Heart left ventricle (tissue), 16 donors: ENCODE results near the gene SETBP1. TPM values are rescaled to one million over a fixed set of nuclear protein-coding genes. Genes with fewer than 3 reads are reported as not detected.

Source experiments
- ATAC-seq, 4 donors: fragments of 200-7000 bp; cut with Tn5 transposase; one replicate each; pipeline ENCODE4 v1.9.1; 2020 to 2022; ENCODE audit warnings: moderate library complexity in 4 of 4, mild to moderate bottlenecking in 3 of 4, moderate number of reproducible peaks in 1 of 4
- DNase-seq, 5 donors: peaks; one replicate each; pipeline ENCODE4 v3.0.0-alpha.2; 2020
- H3K27ac ChIP-seq, 12 donors: fragments of 200-600 bp; sonication (generic) in 4 of 12; one replicate each; pipeline versions ENCODE4 v1.5.0 to v1.8.0; 2016 to 2022; ENCODE audit warnings: mild to moderate bottlenecking in 2 of 12
- H3K27me3 ChIP-seq, 9 donors: fragments of 200-600 bp; sonication (generic) in 2 of 9; one replicate each; pipeline versions ENCODE4 v1.5.1 to v1.8.0; 2016 to 2022; ENCODE audit warnings: mild to moderate bottlenecking in 3 of 9
- H3K36me3 ChIP-seq, 9 donors: fragments of 200-600 bp; sonication (generic) in 2 of 9; one replicate each; pipeline versions ENCODE4 v1.5.0 to v1.8.0; 2018 to 2022; ENCODE audit warnings: mild to moderate bottlenecking in 2 of 9
- H3K4me1 ChIP-seq, 12 donors: fragments of 200-600 bp; sonication (generic) in 4 of 12; one replicate each; pipeline versions ENCODE4 v1.5.0 to v1.8.0; 2016 to 2022; ENCODE audit warnings: mild to moderate bottlenecking in 3 of 12
- H3K4me3 ChIP-seq, 12 donors: fragments of 200-600 bp; sonication (generic) in 4 of 12; one replicate each; pipeline versions ENCODE4 v1.5.0 to v1.8.0; 2017 to 2022; ENCODE audit warnings: mild to moderate bottlenecking in 9 of 12, moderate library complexity in 4 of 12
- H3K9me3 ChIP-seq, 12 donors: fragments of 200-600 bp; sonication (generic) in 4 of 12; one replicate each; pipeline versions ENCODE4 v1.5.0 to v1.8.0; 2016 to 2022; ENCODE audit warnings: mild to moderate bottlenecking in 1 of 12
- CTCF ChIP-seq, 12 donors: fragments of 200-600 bp; sonication (generic) in 4 of 12; IDR thresholded peaks; one replicate each; pipeline versions ENCODE4 v1.5.0 to v1.8.0; 2018 to 2022; ENCODE audit warnings: antibody characterized with exemption in 12 of 12, mild to moderate bottlenecking in 5 of 12
- POLR2A ChIP-seq, 2 donors: fragments of 450-650 bp; IDR thresholded peaks; one replicate each; pipeline ENCODE4 v1.6.1; 2017; ENCODE audit warnings: antibody characterized with exemption in 2 of 2, mild to moderate bottlenecking in 2 of 2, moderate library complexity in 2 of 2
- WGBS, 4 donors: extraction: QIAGEN DNeasy Blood & Tissue Kit in 2 of 4; methylation state at CpG; one replicate each; pipeline versions ENCODE4 v1.1.5 to v1.1.7; 2013 to 2018; 5-methylcytosine and 5-hydroxymethylcytosine counted together
- intact Hi-C, 10 donors: fragments of 100-400 bp; cut with DNase I; formaldehyde crosslinking; loops; one replicate each; pipeline versions ENCODE4 v1.11.1 to v1.14.2; 2022
- polyA plus RNA-seq, 2 donors: library from polyadenylated mRNA; stranded (reverse); fragments of 200-250 nt; gene quantifications; one replicate each; pipeline ENCODE4 v1.2.3, GENCODE V29; 2013
- total RNA-seq, 9 donors: library from RNA; depleted of rRNA in 2 of 9; stranded (reverse); fragments of >200 nt in 2 of 9; fragmentation: NEBNext Ultra II Directional in 3 of 9; extraction: Animal tissue kit (Norgen Biotek cat#: 25700) in 3 of 9; gene quantifications; one replicate each; pipeline versions ENCODE4 v1.1.0 to v1.2.4, GENCODE V29; 2016 to 2023
- donor health status: ischemic (EF 13 %, LVEDD 7.1; RV severe dilation, severe dysfunction).
- donor health status: healthy with polysubstance abuse.
- donor health status: DM: no; HTN: yes; CAD: no.
- donor health status: DM: no; HTN: no; CAD: no.
- donor health status: ischemic (EF 25% LVEDD 6.9; RV normal size, moderate dysfunction).
- donor health status: ischemic (EF 25% LVEDD 5.7; RV mildly dilated, moderate dysfunction).
- donor health status: healthy.
- donor health status: DM: yes; HTN: yes; CAD: no.
- donor health status: ischemic (EF 35%, LVEDD 5.7; RV mildly dilated, moderate dysfunction).
- donor health status: nonischemic (EF 11% LVEDD 7.7; RV severe dilation, severe dysfunction).
- donor health status: DM: yes; HTN: yes; CAD: no.
- donor health status: PGD.
- donor health status: ischemic (EF 29% LVEDD 5.4; RV normal size, mild dysfunction).
- donor health status: nonischemic (EF 23%, LVEDD 6.1; RV moderate dilation, normal function).

The SETBP1 gene
- total and polyA plus RNA-seq, 11 donors = 1.2 to 10.6 (median 5.5) TPM

GRCh38 chr18:44936485-44936884 lies 255.8 kb downstream of the SETBP1 start:
- peak in 1 of 5 donors; percentile 31 for DNase-seq
- intact Hi-C loops = no loop called here

GRCh38 chr18:44937960-44938719 lies 257.5 kb downstream of the SETBP1 start:
- peak overlapping the region in 3 of 12 donors; percentile 6 to 23 (median 7) for H3K4me3 ChIP-seq
- no peaks in the 10 kb centered on the region for H3K36me3 ChIP-seq
- peaks cover 0 to 19% (median 8%) of the 10 kb centered on the region in 12 donors for H3K4me1 ChIP-seq
- H3K9me3 ChIP-seq = peaks cover 0 to 13% (median 0%) of the 10 kb centered on the region in 12 donors
- TF ChIP-seq POLR2A (IDR thresholded peaks at IDR 0.05) = no peak
- no peak for TF ChIP-seq CTCF (IDR thresholded peaks at IDR 0.05)
- H3K27me3 ChIP-seq = no peaks in the 10 kb centered on the region
- ATAC-seq (peak in 3 of 4 donors; percentile 33 to 55 (median 39)), DNase-seq (no peak)
- intact Hi-C loops = no loop called here
- H3K27ac ChIP-seq = no peak overlapping the region
- 16 to 22% (median 19%) methylated on average over 12 of the region's 12 CpGs for WGBS, 4 donors

More at GRCh38 chr18:44936485-44936884, 255.8 kb downstream of the SETBP1 start:
- no peak overlapping the region for H3K4me3 ChIP-seq
- no peak for TF ChIP-seq CTCF (IDR thresholded peaks at IDR 0.05)
- TF ChIP-seq POLR2A (IDR thresholded peaks at IDR 0.05) = no peak
- ATAC-seq = peak in 2 of 4 donors; percentile 41 to 55
- peaks cover 0 to 18% (median 8%) of the 10 kb centered on the region in 12 donors for H3K4me1 ChIP-seq
- H3K27me3 ChIP-seq = no peaks in the 10 kb centered on the region
- H3K27ac ChIP-seq = no peak overlapping the region
- WGBS, 4 donors = 49 to 57% (median 55%) methylated on average over 6 of the region's 6 CpGs
- H3K9me3 ChIP-seq = peaks cover 0 to 28% (median 0%) of the 10 kb centered on the region in 12 donors
- H3K36me3 ChIP-seq = no peaks in the 10 kb centered on the region

GRCh38 chr18:44938720-44939665 lies 258.3 kb downstream of the SETBP1 start:
- intact Hi-C loops = no loop called here
- 60 to 76% (median 70%) methylated on average over 5 of the region's 5 CpGs for WGBS, 4 donors
- no peaks in the 10 kb centered on the region for H3K27me3 ChIP-seq
- H3K4me1 ChIP-seq = peaks cover 0 to 27% (median 8%) of the 10 kb centered on the region in 12 donors
- peaks cover 0 to 5% (median 0%) of the 10 kb centered on the region in 12 donors for H3K9me3 ChIP-seq
- H3K36me3 ChIP-seq = no peaks in the 10 kb centered on the region
- H3K4me3 ChIP-seq = no peak overlapping the region
- DNase-seq = no peak
- ATAC-seq = peak in 2 of 4 donors; percentile 13 to 27
- TF ChIP-seq POLR2A (IDR thresholded peaks at IDR 0.05) (no peak), CTCF (IDR thresholded peaks at IDR 0.05) (no peak)
- no peak overlapping the region for H3K27ac ChIP-seq

GRCh38 chr18:44941516-44941915 lies 260.8 kb downstream of the SETBP1 start:
- no peak for DNase-seq
- TF ChIP-seq POLR2A (IDR thresholded peaks at IDR 0.05) = no peak
- Histone ChIP-seq H3K4me1 (peaks cover 0 to 32% (median 8%) of the 10 kb centered on the region in 12 donors), H3K4me3 (no peak overlapping the region), H3K9me3 (no peaks in the 10 kb centered on the region), H3K36me3 (no peaks in the 10 kb centered on the region), H3K27ac (no peak overlapping the region), H3K27me3 (no peaks in the 10 kb centered on the region)
- ATAC-seq = no peak
- intact Hi-C loops = no loop called here
- WGBS, 4 donors = 94 to 97% (median 96%) methylated on average over 3 of the region's 3 CpGs
